Hepatocyte (in vitro differentiated cells): ENCODE data around the gene ACSBG1.

ENCODE experiments used
- EZH2 ChIP-seq: fragments of 200-600 bp; sonication (generic); IDR thresholded peaks from 2 replicates; pipeline ENCODE4 v1.6.1; 2016; ENCODE audit warnings: antibody characterized with exemption, mild to moderate bottlenecking, borderline replicate concordance
- TF ChIP-seq, protein P1 (sequence below): fragments of 200-600 bp; sonication (generic); IDR thresholded peaks from 2 replicates; pipeline ENCODE4 v1.5.1; 2016; ENCODE audit warnings: antibody characterized with exemption, mild to moderate bottlenecking; ENCODE audit not compliant: poor library complexity

- TF ChIP-seq, protein P1, sequence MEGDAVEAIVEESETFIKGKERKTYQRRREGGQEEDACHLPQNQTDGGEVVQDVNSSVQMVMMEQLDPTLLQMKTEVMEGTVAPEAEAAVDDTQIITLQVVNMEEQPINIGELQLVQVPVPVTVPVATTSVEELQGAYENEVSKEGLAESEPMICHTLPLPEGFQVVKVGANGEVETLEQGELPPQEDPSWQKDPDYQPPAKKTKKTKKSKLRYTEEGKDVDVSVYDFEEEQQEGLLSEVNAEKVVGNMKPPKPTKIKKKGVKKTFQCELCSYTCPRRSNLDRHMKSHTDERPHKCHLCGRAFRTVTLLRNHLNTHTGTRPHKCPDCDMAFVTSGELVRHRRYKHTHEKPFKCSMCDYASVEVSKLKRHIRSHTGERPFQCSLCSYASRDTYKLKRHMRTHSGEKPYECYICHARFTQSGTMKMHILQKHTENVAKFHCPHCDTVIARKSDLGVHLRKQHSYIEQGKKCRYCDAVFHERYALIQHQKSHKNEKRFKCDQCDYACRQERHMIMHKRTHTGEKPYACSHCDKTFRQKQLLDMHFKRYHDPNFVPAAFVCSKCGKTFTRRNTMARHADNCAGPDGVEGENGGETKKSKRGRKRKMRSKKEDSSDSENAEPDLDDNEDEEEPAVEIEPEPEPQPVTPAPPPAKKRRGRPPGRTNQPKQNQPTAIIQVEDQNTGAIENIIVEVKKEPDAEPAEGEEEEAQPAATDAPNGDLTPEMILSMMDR, result no peak
- no peak for TF ChIP-seq EZH2
Observed at GRCh38 chr15:78272316-78272715, 38.0 kb upstream of the ACSBG1 start.
